Colonic mucosa (tissue), 4 donors: ENCODE data around the gene GALR3. TPM values are rescaled to one million over a fixed set of nuclear protein-coding genes. Genes with fewer than 3 reads are reported as not detected.
A peak's percentile ranks its signal among the peaks of the same experiment; 100 is the strongest.

Experiments
- DNase-seq: peaks from one replicate; pipeline ENCODE4 v3.0.0-alpha.2; 2020
- H3K27ac ChIP-seq: fragments of 200-600 bp; one replicate; pipeline ENCODE4 v1.8.0; 2021
- H3K27me3 ChIP-seq: fragments of 200-600 bp; one replicate; pipeline ENCODE4 v1.8.0; 2021
- H3K36me3 ChIP-seq: fragments of 200-600 bp; one replicate; pipeline ENCODE4 v1.8.0; 2021
- H3K4me1 ChIP-seq: fragments of 200-600 bp; one replicate; pipeline ENCODE4 v1.8.0; 2021; ENCODE audit warnings: mild to moderate bottlenecking
- H3K4me3 ChIP-seq: fragments of 200-600 bp; one replicate; pipeline ENCODE4 v1.8.0; 2021
- H3K9ac ChIP-seq, 2 donors: one replicate each; pipeline ENCODE4 v1.7.0; 2013; ENCODE audit warnings: control low read depth in 2 of 2, low read depth in 2 of 2, low read length in 2 of 2
- H3K9me3 ChIP-seq: fragments of 200-600 bp; one replicate; pipeline ENCODE4 v1.8.0; 2021
- intact Hi-C: fragments of 100-400 bp; cut with DNase I; formaldehyde crosslinking; loops from one replicate; pipeline ENCODE4 v1.14.1; 2022
- total RNA-seq, 2 donors: library from RNA; stranded (reverse); fragmentation: NEBNext Ultra II Directional in 1 of 2; extraction: Animal tissue kit (Norgen Biotek cat#: 25700) in 1 of 2; gene quantifications; one replicate each; pipeline ENCODE4 v1.2.1, GENCODE V29; 2021
- TF ChIP-seq, protein P1 (sequence below): fragments of 200-600 bp; IDR thresholded peaks from one replicate; pipeline ENCODE4 v1.8.0; 2022; ENCODE audit warnings: antibody characterized with exemption, mild to moderate bottlenecking
- donor health status: healthy.
- donor health status: DM: no; HTN: no; CAD: no.
- donor health status: DM: no; HTN: no; CAD: no.

Gene GALR3
- total RNA-seq, 2 donors from 2014 or later: 0.74 TPM; not detected in 1

DNA sequence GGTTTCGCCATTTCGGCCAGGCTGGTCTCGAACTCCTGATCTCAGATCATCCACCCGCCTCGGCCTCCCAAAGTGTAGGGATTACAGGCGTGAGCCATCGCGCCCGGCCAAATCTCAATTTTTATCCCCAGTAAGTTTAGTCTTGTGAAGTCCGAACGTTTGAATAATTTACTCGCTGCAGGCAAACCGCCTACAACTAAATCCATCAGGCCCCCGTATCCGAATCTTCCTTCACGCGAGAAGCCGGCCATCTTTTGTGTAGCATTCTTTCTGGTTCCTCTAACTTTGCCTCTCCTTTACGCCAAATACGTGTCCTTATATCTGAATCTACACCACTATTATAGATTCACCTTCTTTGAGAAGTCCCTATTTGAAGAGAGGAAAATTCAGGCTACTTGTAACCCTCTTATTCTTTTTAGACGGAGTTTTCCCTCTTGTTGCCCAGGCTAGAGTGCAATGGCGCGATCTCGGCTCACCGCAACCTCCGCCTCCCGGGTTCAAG, 25.5 kb downstream of the GALR3 start:
- H3K4me3 ChIP-seq: peak overlapping the region; percentile 78
- intact Hi-C loops: no loop called here
- TF ChIP-seq, protein P1, sequence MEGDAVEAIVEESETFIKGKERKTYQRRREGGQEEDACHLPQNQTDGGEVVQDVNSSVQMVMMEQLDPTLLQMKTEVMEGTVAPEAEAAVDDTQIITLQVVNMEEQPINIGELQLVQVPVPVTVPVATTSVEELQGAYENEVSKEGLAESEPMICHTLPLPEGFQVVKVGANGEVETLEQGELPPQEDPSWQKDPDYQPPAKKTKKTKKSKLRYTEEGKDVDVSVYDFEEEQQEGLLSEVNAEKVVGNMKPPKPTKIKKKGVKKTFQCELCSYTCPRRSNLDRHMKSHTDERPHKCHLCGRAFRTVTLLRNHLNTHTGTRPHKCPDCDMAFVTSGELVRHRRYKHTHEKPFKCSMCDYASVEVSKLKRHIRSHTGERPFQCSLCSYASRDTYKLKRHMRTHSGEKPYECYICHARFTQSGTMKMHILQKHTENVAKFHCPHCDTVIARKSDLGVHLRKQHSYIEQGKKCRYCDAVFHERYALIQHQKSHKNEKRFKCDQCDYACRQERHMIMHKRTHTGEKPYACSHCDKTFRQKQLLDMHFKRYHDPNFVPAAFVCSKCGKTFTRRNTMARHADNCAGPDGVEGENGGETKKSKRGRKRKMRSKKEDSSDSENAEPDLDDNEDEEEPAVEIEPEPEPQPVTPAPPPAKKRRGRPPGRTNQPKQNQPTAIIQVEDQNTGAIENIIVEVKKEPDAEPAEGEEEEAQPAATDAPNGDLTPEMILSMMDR: no peak
- H3K27me3 ChIP-seq: no peaks in the 10 kb centered on the region
- peaks cover 13% of the 10 kb centered on the region for H3K36me3 ChIP-seq
- peak overlapping the region; percentile 89 for H3K27ac ChIP-seq
- no peaks in the 10 kb centered on the region for H3K9me3 ChIP-seq
- peak overlapping the region; percentile 75 to 93 for H3K9ac ChIP-seq
- DNase-seq: no peak
- H3K4me1 ChIP-seq: peaks cover 5% of the 10 kb centered on the region

DNA sequence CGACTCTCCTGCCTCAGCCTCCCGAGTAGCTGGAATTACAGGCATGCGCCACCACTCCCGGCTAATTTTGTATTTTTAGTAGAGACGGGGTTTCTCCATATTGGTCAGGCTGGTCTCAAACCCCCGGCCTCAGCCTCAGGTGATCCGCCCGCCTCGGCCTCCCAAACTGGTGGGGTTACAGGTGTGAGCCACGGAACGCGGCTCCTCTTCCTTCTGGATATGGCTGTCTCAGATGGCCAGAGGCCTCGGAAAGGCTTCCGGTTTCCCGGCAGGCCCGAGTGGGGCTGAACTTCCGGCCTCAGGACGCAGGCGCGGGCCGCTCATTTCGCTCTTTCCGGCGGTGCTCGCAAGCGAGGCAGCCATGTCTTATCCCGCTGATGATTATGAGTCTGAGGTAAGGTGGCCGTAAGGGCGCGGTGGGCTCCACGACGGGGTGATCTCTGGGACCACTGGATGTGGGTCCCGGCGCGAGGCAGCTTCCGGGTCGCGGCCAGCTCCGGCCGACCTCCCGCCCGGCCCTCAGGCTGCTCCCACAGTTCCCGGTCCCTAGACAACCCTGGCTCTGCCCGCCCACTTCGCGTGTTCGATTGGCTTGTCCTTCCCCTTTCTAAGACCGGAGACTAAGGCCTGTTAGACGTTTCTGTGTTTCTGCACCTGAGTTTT, 26.0 kb downstream of the GALR3 start, which contains the start of gene EIF3L:
TSS of gene EIF3L (plus strand) at position 331 of the 663 bp plus-strand sequence. CDS start at position 362, 31 bp downstream.
- Histone ChIP-seq H3K36me3 (peaks cover 14% of the 10 kb centered on the region), H3K4me1 (peaks cover 5% of the 10 kb centered on the region), H3K4me3 (peak within 1 kb of the TSS; percentile 78), H3K27ac (peak within 1 kb of the TSS; percentile 89), H3K9me3 (no peaks in the 10 kb centered on the region), H3K27me3 (no peaks in the 10 kb centered on the region), H3K9ac (peak within 1 kb of the TSS; percentile 83 to 93)
- intact Hi-C loops: no loop called here
- DNase-seq: peak; percentile 93
- TF ChIP-seq, protein P1: no peak

DNA sequence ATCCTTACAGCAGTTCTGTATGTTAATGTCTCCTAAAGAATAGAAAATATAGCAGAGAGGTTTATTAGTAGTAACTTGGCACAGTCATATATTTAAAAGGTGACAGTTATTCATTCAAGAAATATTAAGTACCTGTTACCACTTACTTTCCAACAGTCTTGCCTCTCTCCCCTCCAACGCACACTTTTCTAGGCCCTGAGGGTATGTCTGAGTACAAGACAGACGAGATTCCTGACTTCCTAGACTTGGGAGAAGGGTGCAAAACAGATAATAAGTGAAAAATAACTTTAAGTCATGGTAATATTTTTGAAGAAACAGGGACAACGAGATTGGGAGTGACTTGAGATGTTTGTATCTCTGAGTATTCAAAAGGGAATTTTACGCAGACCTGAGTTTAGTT, 27.6 kb downstream of the GALR3 start:
- Histone ChIP-seq H3K4me1 (peaks cover 5% of the 10 kb centered on the region), H3K9ac (no peak overlapping the region)

DNA sequence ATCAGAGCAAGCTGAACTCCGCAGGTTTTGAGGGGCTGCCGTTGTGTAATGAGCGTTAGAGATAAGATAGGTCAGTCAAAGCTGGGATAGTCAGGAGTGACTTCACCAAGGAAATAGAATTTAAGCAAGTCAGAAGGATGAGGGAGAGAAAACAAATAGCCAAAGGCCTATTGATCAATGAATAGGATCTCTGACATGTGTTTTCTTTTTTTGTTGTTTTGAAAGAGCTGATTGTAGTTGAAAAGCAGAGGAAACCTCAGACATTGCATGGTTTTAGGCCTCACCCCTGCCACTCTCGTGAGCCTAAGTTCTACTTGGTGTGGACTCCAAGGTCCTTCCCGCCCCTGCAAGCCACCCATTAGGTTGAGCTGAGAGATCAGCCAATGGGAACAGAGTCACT, 29.2 kb downstream of the GALR3 start:
- Histone ChIP-seq H3K9ac (no peak overlapping the region), H3K27ac (no peak overlapping the region), H3K4me3 (no peak overlapping the region), H3K9me3 (no peaks in the 10 kb centered on the region), H3K36me3 (peaks cover 30% of the 10 kb centered on the region), H3K27me3 (no peaks in the 10 kb centered on the region), H3K4me1 (peaks cover 5% of the 10 kb centered on the region)
- TF ChIP-seq, protein P1: no peak
- intact Hi-C loops: no loop called here
- DNase-seq: no peak

More for the DNA sequence above, 27.6 kb downstream of the GALR3 start:
- DNase-seq: no peak
- intact Hi-C loops: no loop called here
- H3K27me3 ChIP-seq: no peaks in the 10 kb centered on the region
- no peak overlapping the region for H3K27ac ChIP-seq
- no peak overlapping the region for H3K4me3 ChIP-seq
- H3K36me3 ChIP-seq: peaks cover 30% of the 10 kb centered on the region
- H3K9me3 ChIP-seq: no peaks in the 10 kb centered on the region
- TF ChIP-seq, protein P1: no peak

DNA sequence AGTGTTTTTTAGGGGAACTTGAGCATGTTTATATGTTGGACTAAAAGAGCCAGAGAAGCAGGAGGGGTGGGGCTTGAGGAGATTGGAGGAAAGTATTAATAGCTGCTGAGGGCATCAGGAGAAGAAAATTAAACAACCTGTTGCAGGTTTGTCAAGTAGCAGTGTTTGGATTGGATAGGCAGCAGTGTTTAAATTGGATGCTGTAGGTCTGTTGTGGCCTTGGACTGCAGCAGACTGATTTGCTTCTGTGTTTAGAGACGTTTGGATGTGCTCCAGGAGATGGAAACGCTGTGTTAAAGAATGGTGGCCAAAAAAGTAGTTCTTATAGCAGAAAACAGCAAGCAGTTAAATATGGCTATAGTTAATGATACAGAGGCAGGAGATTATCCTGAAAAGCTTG, 31.8 kb downstream of the GALR3 start:
- H3K27ac ChIP-seq: no peak overlapping the region
- peaks cover 30% of the 10 kb centered on the region for H3K36me3 ChIP-seq
- H3K4me3 ChIP-seq: no peak overlapping the region
- H3K9me3 ChIP-seq: no peaks in the 10 kb centered on the region
- H3K4me1 ChIP-seq: peaks cover 4% of the 10 kb centered on the region
- no peak for DNase-seq
- no peak overlapping the region for H3K9ac ChIP-seq
- TF ChIP-seq, protein P1: no peak
- H3K27me3 ChIP-seq: no peaks in the 10 kb centered on the region
- intact Hi-C loops: no loop called here
